GM23248 (cell line): Measurements from ENCODE around the gene NLRP8.

ENCODE experiments used
- EZH2 ChIP-seq: fragments of 200-600 bp; sonication (generic); IDR thresholded peaks from 2 replicates; pipeline ENCODE4 v1.6.1; 2018; ENCODE audit warnings: antibody characterized with exemption, mild to moderate bottlenecking; ENCODE audit not compliant: insufficient read depth, poor library complexity, severe bottlenecking
- EZH2phosphoT487 ChIP-seq: fragments of 200-600 bp; sonication (generic); IDR thresholded peaks from 2 replicates; pipeline ENCODE4 v1.6.1; 2018; ENCODE audit warnings: antibody characterized with exemption, moderate library complexity, mild to moderate bottlenecking, low read depth; ENCODE audit not compliant: insufficient read depth

DNA sequence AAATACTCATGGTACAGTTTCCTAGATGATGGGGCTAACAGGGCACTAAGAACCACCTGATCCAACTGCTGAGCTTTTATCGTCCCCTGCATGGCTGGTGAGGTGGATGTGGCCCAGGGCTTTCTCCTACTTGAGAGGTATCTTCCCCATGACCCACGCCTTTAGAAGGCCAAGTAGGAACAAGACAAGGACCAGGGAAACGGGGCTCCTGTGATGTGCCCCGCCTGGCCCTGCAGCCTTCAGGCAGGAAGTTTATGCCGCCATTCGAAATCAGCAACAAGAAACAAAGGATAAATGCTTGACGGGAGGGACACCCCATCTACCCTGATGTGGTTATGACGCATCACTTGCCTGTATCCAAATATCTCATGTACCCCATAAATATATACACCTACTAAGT lies 19.6 kb upstream of the NLRP8 start:
- TF ChIP-seq EZH2 (no peak), EZH2phosphoT487 (no peak)
